Activated naive CD8-positive, alpha-beta T cell treated with anti-CD3 and anti-CD28 coated beads for 36 hours (primary cell): ENCODE results near the gene ITPKA. TPM values are rescaled to one million over a fixed set of nuclear protein-coding genes. Genes with fewer than 3 reads are reported as not detected.
"Not testable (repeated sequence)": the region's sequence is repeated elsewhere in the genome, so short reads cannot be mapped to it uniquely, and the experiment has no call there.

ENCODE experiments used
- DNase-seq: peaks from one replicate; pipeline ENCODE4 v3.0.0; 2021
- H3K27ac Mint-ChIP-seq: one replicate; pipeline ENCODE4 v1.8.0; 2022; ENCODE audit warnings: mild to moderate bottlenecking, moderate library complexity, mixed read lengths
- H3K27me3 Mint-ChIP-seq: one replicate; pipeline ENCODE4 v1.8.0; 2022; ENCODE audit warnings: mild to moderate bottlenecking, mixed read lengths
- H3K36me3 Mint-ChIP-seq: one replicate; pipeline ENCODE4 v1.8.0; 2021; ENCODE audit warnings: mild to moderate bottlenecking, mixed read lengths
- H3K4me1 Mint-ChIP-seq: one replicate; pipeline ENCODE4 v1.8.0; 2021; ENCODE audit warnings: mixed read lengths
- H3K4me3 Mint-ChIP-seq: one replicate; pipeline ENCODE4 v1.8.0; 2022; ENCODE audit warnings: mild to moderate bottlenecking, moderate library complexity, mixed read lengths
- H3K9me3 Mint-ChIP-seq: one replicate; pipeline ENCODE4 v1.8.0; 2022; ENCODE audit warnings: mixed read lengths
- total RNA-seq, 2 experiments: library from RNA; stranded (reverse); gene quantifications; one replicate each; pipeline ENCODE4 v1.2.3, GENCODE V29; 2021

Gene ITPKA
- 1 to 10 TPM; 1.3 to 1.6 TPM for total RNA-seq

- Mint-ChIP-seq H3K9me3 (no peaks in the 10 kb centered on the region), H3K27ac (peak within 1 kb of the TSS; percentile 67), H3K36me3 (peaks cover 1% of the 10 kb centered on the region), H3K4me3 (peak within 1 kb of the TSS; percentile 71), H3K4me1 (peaks cover 26% of the 10 kb centered on the region), H3K27me3 (peaks cover 55% of the 10 kb centered on the region)
- peak; percentile 94 for DNase-seq
Measured at GRCh38 chr15:41493205-41493901, at the start of gene ITPKA. ITPKA (plus strand) TSS chr15:41493874; CDS start chr15:41493928, 54 bp downstream.

GRCh38 chr15:41445399-41445798, 48.3 kb upstream of the ITPKA start:
- peaks cover 14% of the 10 kb centered on the region for H3K36me3 Mint-ChIP-seq
- H3K27ac Mint-ChIP-seq = no peak overlapping the region
- H3K27me3 Mint-ChIP-seq = no peaks in the 10 kb centered on the region

GRCh38 chr15:41462084-41462795, 31.4 kb upstream of the ITPKA start:
- H3K9me3 Mint-ChIP-seq = no peaks in the 10 kb centered on the region
- no peak overlapping the region for H3K27ac Mint-ChIP-seq
- no peaks in the 10 kb centered on the region for H3K4me1 Mint-ChIP-seq
- H3K36me3 Mint-ChIP-seq = peaks cover 12% of the 10 kb centered on the region
- H3K27me3 Mint-ChIP-seq = no peaks in the 10 kb centered on the region
- no peak overlapping the region for H3K4me3 Mint-ChIP-seq
- DNase-seq = no peak

More at GRCh38 chr15:41445399-41445798, 48.3 kb upstream of the ITPKA start:
- Mint-ChIP-seq H3K4me3 (no peak overlapping the region), H3K9me3 (no peaks in the 10 kb centered on the region), H3K4me1 (peaks cover 5% of the 10 kb centered on the region)
- DNase-seq = no peak

DNA sequence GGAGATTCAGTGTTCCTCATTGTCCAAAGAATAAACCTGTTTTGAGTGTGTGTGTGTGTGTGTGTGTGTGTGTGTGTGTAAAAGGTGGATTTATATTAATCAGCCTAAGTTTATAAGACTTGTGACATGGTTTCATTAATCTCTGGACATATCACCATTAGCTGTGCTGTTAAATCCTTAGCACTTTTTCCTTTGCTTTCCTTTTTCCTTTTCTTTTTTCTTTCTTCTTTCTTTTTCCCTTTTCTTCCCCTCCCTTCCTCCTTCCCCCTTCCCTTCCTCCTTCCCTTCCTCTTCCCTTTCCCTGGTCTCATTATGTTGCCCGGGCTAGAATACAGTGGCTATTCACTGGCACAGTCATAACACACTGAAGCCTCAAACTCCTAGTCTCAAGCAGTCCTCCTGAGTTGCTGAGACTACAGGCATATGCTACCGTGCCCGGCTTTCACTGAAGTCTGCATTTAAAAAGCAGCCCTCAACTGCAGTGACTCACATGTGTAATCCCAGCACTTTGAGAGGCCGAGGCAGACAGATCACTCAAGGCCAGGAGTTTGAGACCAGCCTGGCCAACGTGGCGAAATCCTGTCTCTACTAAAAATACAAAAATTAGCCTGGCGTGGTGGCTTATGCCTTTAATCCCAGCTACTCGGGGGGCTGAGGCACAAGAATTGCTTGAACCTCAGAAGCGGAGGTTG, 28.6 kb upstream of the ITPKA start:
- no peaks in the 10 kb centered on the region for H3K9me3 Mint-ChIP-seq
- no peaks in the 10 kb centered on the region for H3K4me1 Mint-ChIP-seq
- no peaks in the 10 kb centered on the region for H3K27me3 Mint-ChIP-seq
- no peak for DNase-seq
- H3K27ac Mint-ChIP-seq = no peak overlapping the region
- H3K4me3 Mint-ChIP-seq = no peak overlapping the region
- H3K36me3 Mint-ChIP-seq = peaks cover 14% of the 10 kb centered on the region

- no peaks in the 10 kb centered on the region for H3K9me3 Mint-ChIP-seq
- H3K4me1 Mint-ChIP-seq = no peaks in the 10 kb centered on the region
- no peak overlapping the region for H3K4me3 Mint-ChIP-seq
- peaks cover 18% of the 10 kb centered on the region for H3K36me3 Mint-ChIP-seq
- H3K27ac Mint-ChIP-seq = no peak overlapping the region
- no peak for DNase-seq
- H3K27me3 Mint-ChIP-seq = no peaks in the 10 kb centered on the region
Measured at GRCh38 chr15:41465822-41466421, 27.8 kb upstream of the ITPKA start.

GRCh38 chr15:41466711-41467110, 27.0 kb upstream of the ITPKA start:
- H3K4me1 Mint-ChIP-seq = no peaks in the 10 kb centered on the region
- H3K27me3 Mint-ChIP-seq = no peaks in the 10 kb centered on the region
- peaks cover 19% of the 10 kb centered on the region for H3K36me3 Mint-ChIP-seq
- H3K27ac Mint-ChIP-seq = no peak overlapping the region
- H3K4me3 Mint-ChIP-seq = no peak overlapping the region
- DNase-seq = no peak
- no peaks in the 10 kb centered on the region for H3K9me3 Mint-ChIP-seq

DNA sequence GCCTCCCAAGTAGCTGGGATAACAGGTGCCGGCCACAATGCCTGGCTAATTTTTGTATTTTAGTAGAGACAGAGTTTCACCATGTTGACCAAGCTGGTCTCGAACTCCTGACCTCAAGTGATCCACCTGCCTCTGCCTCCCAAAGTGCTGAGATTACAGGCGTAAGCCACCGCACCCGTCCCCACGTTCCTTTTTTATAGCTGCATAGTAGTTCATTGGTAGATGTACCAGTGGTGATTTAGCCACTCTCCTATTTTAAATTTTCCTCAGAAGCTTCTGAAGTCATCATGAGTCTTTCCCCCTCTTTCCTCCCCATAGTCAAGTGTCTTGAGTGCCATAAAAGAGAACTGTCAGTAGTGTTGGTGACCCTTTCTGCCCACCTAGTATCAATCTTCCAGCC, 24.0 kb upstream of the ITPKA start:
- H3K36me3 Mint-ChIP-seq = peaks cover 19% of the 10 kb centered on the region
- not testable (repeated sequence) for H3K27ac Mint-ChIP-seq

DNA sequence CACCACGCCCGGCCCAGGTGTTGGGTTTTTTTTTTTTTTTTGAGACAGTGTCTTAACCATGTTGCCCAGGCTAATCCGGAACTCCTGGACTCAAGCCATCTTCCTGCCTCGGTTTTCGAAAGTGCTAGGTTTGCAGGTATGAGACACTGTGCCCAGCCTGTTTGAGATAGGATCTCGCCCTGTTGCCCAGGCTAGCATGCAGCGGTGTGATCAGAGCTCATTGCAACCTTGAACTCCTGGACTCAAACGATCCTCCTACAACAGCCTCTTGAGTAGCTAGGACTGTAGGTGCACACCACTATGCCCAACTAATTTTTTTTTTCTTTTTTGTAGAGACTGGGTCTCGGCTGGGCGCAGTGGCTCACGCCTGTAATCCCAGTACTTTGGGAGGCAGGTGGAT, 20.3 kb upstream of the ITPKA start:
- Mint-ChIP-seq H3K27ac (no peak overlapping the region), H3K36me3 (peaks cover 27% of the 10 kb centered on the region), H3K27me3 (no peaks in the 10 kb centered on the region), H3K9me3 (no peaks in the 10 kb centered on the region), H3K4me3 (no peak overlapping the region), H3K4me1 (peaks cover 11% of the 10 kb centered on the region)
- no peak for DNase-seq

More for the DNA sequence above, 24.0 kb upstream of the ITPKA start:
- not testable (repeated sequence) for H3K27me3 Mint-ChIP-seq, H3K9me3 Mint-ChIP-seq, H3K4me1 Mint-ChIP-seq, DNase-seq, H3K4me3 Mint-ChIP-seq

DNA sequence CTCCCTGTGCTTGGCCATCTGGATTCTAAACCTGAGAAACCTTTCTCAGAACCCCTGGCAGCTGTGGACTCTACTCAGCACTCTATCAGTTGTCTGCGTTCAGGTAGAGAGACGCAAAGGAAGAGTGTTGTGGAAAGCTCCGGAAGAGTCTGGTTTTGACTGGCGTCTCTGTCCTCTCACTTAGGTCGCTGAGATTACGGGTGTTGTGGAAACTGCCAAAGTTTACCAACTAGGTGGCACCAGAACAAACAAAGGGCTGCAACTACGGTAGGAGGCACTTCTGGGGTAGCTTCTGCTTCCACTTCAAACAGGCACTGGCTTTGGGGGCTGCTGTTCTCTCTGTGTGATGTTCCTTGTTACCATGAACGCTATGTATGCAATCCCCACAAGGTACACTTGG, 19.2 kb upstream of the ITPKA start:
- no peak overlapping the region for H3K27ac Mint-ChIP-seq
- DNase-seq = no peak
- H3K36me3 Mint-ChIP-seq = peaks cover 31% of the 10 kb centered on the region
- H3K27me3 Mint-ChIP-seq = no peaks in the 10 kb centered on the region
- no peak overlapping the region for H3K4me3 Mint-ChIP-seq
- H3K9me3 Mint-ChIP-seq = no peaks in the 10 kb centered on the region
- H3K4me1 Mint-ChIP-seq = peaks cover 11% of the 10 kb centered on the region

DNA sequence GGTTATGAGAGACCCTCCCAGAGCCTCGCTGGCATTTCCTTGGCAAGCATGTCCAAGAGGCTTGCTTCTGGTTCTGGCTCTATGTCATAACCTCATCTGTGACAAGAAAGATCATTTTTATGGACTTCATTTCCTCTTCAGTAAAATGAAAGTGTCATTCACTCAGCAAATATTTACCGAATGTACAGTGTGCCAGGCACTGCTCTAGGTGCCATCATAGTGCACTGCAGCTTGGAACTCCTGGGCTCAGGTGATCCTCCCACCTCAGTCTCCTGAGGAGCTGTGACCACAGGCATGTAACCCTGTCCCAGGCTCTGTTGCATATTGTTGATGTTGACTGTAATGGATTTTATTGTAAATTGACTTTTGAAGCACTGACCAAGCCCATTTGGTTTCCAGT, 18.7 kb upstream of the ITPKA start:
- Mint-ChIP-seq H3K4me1 (peaks cover 11% of the 10 kb centered on the region), H3K27ac (no peak overlapping the region), H3K36me3 (peaks cover 27% of the 10 kb centered on the region), H3K27me3 (no peaks in the 10 kb centered on the region), H3K4me3 (no peak overlapping the region), H3K9me3 (no peaks in the 10 kb centered on the region)
- DNase-seq = no peak

- Mint-ChIP-seq H3K36me3 (peaks cover 30% of the 10 kb centered on the region), H3K4me3 (no peak overlapping the region), H3K9me3 (no peaks in the 10 kb centered on the region), H3K27ac (peak overlapping the region; percentile 84), H3K27me3 (no peaks in the 10 kb centered on the region), H3K4me1 (peaks cover 11% of the 10 kb centered on the region)
- DNase-seq = no peak
Measured at GRCh38 chr15:41476416-41477048, 17.1 kb upstream of the ITPKA start.

GRCh38 chr15:41480396-41481140, 13.1 kb upstream of the ITPKA start:
- Mint-ChIP-seq H3K27me3 (no peaks in the 10 kb centered on the region), H3K27ac (no peak overlapping the region), H3K4me3 (no peak overlapping the region), H3K9me3 (no peaks in the 10 kb centered on the region), H3K36me3 (peaks cover 31% of the 10 kb centered on the region), H3K4me1 (peaks cover 25% of the 10 kb centered on the region)
- DNase-seq = no peak

GRCh38 chr15:41482110-41482877, 11.4 kb upstream of the ITPKA start:
- Mint-ChIP-seq H3K36me3 (peaks cover 21% of the 10 kb centered on the region), H3K9me3 (no peaks in the 10 kb centered on the region), H3K27ac (no peak overlapping the region), H3K4me1 (peaks cover 18% of the 10 kb centered on the region), H3K27me3 (no peaks in the 10 kb centered on the region), H3K4me3 (no peak overlapping the region)
- no peak for DNase-seq
